Ovary (tissue), 3 donors: ENCODE results near the gene GUCA1A.
"Not testable (repeated sequence)": the region's sequence is repeated elsewhere in the genome, so short reads cannot be mapped to it uniquely, and the experiment has no call there.

Experiments
- CTCF ChIP-seq, 3 donors: fragments of 450-650 bp in 2 of 3; fragments of 200-600 bp in 1 of 3; IDR thresholded peaks; one replicate each; pipeline versions ENCODE4 v1.5.1 to v1.8.0; 2016 to 2022; ENCODE audit warnings: antibody characterized with exemption in 3 of 3, mild to moderate bottlenecking in 1 of 3
- POLR2A ChIP-seq: fragments of 450-650 bp; IDR thresholded peaks from one replicate; pipeline ENCODE4 v1.6.1; 2017; ENCODE audit warnings: antibody characterized with exemption, mild to moderate bottlenecking, moderate library complexity
- donor health status: DM: no; HTN: no; CAD: no.

GRCh38 chr6:42169780-42170179 lies 3.4 kb upstream of the GUCA1A start:
- TF ChIP-seq CTCF (IDR thresholded peaks at IDR 0.05); POLR2A: not testable (repeated sequence)
